Pulmonary artery endothelial cell (primary cell): ENCODE results near the gene KCTD21. TPM values are rescaled to one million over a fixed set of nuclear protein-coding genes. Genes with fewer than 3 reads are reported as not detected.
"Not testable (repeated sequence)": the region's sequence is repeated elsewhere in the genome, so short reads cannot be mapped to it uniquely, and the experiment has no call there.

ENCODE experiments used
- DNase-seq: peaks from one replicate; pipeline ENCODE4 v3.0.0-alpha.2; 2011; ENCODE audit warnings: low read depth, low spot score
- total RNA-seq: library from RNA; depleted of rRNA; stranded (reverse); fragments of >200 nt; gene quantifications from 2 replicates; pipeline ENCODE4 v1.2.3, GENCODE V29; 2014

Gene KCTD21, protein sequence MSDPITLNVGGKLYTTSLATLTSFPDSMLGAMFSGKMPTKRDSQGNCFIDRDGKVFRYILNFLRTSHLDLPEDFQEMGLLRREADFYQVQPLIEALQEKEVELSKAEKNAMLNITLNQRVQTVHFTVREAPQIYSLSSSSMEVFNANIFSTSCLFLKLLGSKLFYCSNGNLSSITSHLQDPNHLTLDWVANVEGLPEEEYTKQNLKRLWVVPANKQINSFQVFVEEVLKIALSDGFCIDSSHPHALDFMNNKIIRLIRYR
- total RNA-seq = 4.4 and 10.7 TPM in 2 replicates

DNA sequence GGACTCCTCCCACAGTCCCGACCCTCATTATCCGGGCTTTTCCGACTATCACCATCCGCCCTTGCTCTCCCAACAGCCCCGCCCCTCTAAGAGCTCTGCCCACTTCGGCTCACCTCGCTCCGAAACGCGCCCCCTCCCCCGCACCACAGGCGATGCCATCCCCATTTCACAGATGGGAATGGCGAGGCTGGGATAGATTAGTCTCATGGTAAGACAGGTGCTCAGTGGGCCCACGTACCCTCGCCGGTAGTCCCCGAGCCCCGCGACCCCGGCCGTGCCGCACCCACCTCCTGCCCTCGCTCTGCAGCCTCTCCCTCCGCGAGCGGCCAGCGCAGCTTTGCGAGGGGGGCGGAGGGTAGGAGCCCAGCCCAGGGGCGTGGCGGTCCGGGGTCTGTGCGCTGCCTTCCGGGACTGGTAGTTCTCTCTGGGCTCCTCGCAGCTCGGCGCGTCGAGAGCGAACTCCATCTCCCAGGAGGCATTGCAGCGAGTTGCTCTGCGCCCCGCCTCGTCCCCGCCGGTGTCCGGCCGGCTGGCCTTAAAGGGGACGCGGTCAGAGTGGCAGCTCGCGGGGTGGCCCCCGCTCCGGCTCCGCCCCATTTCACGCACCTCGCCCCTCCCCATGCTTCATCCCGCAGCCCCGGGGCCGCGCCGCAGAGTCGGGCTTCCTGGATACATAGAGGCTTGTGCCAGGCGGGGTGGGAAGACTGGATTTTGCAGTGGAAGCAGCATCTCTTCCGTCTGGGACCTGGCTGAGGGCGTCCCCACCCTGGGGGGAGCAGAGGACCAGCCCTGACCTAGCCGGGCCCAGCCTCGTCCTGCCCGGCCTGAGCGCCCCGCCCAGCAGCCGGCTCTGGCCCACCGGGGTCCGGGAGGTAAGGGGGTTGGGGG, at the start of gene KCTD21, which contains the start of gene USP35:
KCTD21 (minus strand) TSS at position 341 of the 888 bp plus-strand sequence. CDS start 14,072 bp downstream, outside the sequence.
USP35 (plus strand) TSS at position 634 of the 888 bp plus-strand sequence. CDS start 7,327 bp downstream, outside the sequence.
- peak; percentile 94 for DNase-seq

DNA sequence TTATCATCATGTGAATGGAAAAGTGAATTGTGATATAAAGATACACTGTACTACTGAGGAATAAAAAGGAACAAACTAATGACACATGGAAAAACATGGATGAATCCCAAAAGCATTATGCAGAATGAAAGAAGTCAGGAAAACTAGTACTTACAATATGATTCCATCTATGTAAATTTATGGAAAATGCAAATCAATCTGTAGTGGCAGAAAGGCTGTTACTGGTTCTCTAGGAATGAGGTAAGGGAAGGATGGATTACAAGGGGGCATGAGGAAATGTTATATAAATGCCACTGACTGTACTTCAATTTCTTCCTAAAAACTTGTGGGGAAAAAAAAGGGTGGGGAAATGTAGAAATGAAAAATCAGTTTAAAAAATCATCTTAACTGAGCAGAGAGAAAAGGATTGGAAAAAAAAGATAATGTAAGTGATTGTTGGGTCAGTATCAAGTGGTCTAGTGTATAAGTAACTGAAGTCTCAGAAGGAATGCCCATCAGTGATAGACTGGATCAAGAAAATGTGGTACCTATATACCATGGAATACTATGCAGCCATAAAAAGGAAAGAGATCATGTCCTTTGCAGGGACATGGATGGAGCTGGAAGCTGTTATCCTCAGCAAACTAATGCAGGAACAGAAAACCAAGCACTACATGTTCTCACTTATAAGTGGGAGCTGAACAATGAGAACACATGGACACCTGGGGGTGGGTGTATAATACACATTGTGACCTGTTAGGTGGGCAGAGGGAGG, 49.0 kb upstream of the KCTD21 start:
- DNase-seq = no peak

DNA sequence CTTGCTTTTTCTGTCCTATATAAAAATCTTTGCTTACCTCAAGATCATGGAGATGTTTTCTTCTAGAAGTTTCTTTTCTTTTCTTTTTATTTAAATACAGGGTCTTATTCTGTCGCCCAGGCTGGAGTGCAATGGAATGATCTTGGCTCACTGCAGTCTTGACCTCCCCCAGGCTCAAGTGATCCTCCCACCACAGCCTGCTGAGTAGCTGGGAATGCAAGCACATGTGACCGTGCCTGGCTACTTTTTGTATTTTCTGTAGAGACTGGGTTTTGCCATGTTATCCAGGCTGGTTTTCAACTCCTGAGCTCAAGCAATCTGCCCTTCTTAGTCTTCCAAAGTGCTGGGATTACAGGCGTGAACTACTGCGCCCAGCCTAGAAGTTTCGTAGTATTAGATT, 45.6 kb upstream of the KCTD21 start:
- DNase-seq = no peak

DNA sequence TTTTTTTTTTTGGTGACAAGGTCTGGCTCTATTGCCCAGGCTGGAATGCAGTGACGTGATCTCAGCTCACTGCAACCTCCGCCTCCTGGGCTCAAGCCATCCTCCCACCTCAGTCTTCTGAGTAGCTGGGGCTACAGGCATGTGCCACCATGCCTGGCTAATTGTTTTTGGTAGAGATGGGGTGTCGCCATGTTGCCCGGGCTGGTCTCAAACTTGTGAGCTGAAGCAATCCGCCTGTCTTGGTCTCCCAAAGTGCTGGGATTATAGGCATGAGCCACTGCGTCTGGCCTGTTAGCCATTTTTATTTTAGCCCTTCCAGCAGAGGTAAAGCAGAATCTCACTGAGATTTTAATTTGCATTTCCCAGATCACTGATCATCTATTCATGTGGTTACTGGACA, 44.6 kb upstream of the KCTD21 start:
- not testable (repeated sequence) for DNase-seq

DNA sequence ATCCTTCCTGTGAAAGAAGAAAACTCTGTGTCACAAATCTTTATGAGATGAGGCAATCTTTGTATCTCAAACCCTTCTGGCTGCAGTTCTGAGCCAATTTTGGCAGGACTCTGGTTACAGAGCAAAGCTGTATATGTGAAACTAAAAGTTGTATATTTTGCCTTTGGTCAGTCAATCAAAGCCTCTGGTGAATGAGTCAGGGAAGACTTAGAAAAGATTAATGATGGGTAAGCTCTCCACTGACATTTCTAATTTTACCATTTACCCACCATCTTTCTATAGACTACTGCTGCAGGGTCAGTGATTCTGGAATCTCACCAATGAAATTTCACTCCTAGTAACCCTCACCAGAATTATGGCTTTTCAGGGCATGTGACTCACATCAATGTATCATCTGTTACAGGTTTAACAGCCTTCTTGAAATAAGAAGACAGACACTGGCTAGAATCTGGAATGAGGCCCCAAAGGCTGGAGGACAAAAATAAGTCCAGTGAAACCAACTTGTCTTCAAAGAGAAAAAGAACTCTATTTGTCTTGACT, 43.6 kb upstream of the KCTD21 start:
- DNase-seq = no peak

DNA sequence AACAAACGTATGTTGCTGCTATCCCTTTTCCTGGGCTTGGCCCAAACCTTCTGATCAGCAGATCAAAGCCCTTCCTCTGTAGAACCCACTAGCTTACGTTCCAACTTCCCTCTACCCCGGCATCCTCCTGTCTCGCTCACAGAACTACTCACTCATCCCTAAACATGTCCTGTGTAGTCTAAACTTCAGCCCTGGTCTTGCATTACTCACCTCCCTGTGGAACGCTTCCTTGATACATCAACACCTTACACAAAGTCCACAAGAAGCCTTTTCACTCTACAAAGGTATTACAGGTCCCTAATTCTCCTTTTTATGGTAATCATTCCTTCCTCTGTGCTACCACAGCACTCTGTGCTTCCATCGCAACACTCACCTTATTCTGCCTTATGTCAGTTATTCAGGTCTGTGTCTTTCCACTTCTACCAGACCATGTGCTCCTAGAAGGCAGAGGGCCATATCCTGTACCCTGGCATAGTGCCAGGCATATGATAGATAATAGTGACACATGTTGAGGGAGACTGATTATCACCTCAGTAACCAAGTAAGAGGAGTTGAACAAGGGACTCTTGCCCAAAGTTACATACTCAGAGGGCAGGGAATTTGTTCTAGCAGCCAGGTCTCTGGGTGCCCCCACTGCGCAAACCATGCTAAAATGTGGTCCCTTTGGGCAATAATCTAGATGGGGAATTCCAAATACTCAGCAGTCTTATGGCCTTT, 41.9 kb upstream of the KCTD21 start:
- DNase-seq = no peak

DNA sequence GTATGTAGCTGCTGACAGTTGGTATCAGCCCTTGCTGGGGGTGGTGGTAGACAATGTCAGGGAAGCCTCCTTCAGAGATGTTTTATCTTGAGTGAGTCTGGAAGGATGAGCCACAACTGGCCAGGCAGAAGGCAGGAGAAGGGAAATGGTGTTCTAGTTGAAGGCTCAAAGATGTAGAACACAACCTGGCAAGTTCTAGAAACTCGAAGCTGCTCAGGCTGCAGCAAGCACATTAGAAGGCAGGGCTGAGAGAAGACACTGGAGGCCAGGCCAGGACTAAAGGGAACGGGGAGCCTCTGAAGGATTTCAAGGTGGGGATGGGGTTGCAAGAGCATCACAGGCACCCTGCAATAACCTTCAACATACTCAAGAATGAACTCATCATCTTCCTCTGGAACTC, 40.7 kb upstream of the KCTD21 start:
- DNase-seq = no peak

DNA sequence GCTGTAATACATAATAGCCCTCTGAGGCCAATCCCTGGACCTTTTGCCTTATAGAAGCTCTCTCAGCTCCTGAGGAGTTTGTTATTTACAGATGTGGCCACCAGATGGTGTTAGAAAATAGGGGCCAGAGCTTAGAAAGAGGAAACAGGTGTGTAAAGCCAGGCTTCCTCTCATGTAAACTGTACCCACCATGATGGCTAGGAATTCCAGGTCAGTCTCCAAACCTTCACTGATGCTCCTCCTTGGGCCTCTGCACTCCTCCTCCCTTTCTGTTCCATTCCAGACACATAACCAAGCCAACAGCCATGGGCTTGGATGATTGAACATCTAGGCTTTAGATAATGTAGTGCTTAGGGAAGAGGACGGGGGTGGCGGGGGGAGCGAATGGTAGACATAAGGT, 40.0 kb upstream of the KCTD21 start:
- peak; percentile 36 for DNase-seq

DNA sequence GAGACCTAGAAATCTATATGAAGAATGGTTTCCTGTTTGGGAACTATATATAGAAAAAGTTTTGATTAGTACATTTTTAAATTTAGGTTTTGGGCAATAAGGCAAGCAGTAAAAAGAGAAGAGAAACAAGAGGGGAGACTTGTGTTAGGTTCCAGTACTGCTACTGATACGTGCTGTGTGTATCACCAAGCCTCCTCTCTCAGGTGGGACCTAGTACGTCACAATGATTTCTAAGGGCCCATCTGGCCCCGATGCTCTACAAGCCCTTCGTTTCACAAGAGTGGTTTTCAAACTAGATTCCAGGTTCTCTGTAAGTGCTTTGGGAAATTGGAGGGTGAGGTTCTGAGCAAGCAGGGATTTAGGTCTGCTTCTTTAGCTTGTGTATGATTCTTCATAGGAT, 39.5 kb upstream of the KCTD21 start:
- DNase-seq = no peak

DNA sequence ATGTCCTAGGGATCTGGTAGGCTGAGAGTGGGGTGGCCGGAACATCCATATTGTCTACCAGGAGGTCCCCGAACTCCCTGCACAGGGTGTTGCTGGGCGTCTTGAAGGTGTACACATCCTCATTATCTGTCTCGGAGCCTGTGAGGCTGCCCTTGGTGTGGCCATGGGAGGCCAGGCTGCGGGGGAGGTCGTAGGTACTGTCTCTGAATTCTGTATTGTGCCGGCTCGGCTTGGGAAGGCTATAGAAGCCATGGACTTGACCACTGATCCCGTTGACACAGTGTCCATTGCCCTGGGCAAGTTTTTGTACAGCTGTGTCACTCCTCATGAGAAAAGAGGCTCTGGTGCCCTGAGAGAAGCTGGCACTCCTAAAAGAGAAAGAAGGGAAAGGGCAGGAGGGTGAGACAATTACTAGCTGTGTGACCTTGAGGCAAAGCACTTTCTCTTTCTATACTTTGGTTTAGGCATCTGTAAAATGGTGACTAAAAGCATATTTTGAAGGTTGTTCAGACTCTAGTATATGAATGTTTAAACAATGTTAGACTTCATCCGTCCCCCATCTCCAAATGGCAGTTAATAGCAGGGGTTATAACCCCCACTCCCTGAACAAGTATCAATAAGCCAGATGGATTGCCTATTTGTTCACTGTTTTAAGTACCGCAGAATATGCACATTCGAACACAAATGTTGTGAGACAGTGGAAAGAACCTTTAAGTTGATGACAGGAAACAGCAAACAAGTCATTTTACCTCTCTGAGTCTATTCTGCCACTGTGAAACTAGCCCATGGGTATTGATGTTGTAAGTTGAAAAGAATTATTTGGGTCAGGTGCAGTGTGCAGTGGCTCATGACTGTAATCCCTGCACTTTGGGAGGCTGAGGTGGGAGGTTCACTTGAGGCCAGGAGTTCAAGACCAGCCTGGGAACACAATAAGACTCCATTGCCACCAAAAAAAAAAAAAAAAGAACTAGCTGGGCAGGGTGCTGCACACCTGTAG, 38.6 kb upstream of the KCTD21 start:
- no peak for DNase-seq

DNA sequence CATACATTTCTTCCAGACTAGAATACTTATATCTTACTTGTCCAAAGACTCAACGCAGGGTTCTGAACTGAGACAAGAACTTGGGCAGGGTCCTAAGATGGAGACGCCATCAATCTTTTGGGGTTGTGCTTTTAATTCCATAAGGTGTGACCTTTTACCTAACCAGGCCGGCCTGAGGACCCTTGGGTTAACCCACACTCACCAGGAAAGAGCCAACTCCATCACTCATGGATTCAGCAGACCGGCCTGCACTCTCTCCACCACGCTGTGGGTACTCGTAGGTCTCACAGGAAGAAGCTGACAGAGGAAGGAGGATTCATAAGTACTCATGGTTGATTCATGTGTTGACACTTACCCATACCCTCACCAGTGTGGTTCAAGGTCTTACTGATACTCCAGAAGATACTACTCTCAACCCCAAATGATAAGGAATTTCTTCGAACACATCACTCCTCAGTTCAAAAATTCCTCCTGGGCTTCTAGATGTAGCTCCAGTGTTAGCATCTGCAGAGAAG, 36.5 kb upstream of the KCTD21 start:
- DNase-seq = no peak

DNA sequence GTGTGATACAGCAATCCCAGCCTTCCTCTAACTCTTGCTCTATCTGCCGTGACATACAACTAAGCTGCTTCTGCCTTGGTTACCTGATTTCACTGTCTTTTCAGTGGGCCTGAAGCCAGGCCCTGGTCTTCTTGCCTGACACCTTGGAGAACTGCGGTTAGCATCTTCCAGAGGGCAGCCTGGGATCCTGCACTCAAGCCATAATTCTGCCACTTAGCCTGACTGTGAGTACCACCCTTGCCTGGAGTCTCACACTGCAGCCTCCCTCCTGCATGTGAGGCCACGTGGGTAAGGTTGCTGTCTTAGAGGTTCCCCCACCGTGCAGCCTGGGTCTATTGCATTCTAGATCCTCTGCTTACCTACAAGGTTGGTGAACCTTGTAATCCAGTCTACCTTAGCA, 36.1 kb upstream of the KCTD21 start:
- DNase-seq = no peak

DNA sequence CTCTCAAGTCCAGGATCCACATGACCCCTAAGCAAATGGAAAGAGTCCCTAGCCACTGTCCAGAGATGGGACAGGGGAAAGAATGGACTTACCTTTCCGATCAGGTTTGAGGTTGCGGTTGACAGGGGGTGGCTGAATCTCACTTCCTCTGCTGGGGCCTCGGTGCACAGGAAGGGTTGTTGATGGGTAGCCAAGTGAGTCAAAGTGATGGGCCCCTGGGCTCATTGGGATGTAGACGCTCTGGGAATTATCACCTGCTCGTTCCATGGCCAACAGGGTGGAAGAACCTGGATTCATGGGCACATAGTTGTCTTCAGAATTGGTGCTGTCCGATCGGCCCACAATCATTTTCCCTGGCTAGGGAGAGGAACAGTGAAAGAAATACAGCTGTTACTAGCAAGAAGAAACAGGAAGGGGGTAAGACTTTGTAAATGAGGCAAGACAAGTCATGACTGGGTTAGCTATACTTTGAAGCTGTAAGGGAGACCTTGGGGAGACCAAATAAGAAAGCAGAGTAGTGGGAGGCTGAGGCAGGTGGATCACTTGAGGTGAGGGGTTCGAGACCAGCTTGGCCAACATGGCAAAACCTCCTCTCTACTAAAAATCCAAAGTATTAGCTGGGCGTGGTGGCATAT, 35.0 kb upstream of the KCTD21 start:
- no peak for DNase-seq

DNA sequence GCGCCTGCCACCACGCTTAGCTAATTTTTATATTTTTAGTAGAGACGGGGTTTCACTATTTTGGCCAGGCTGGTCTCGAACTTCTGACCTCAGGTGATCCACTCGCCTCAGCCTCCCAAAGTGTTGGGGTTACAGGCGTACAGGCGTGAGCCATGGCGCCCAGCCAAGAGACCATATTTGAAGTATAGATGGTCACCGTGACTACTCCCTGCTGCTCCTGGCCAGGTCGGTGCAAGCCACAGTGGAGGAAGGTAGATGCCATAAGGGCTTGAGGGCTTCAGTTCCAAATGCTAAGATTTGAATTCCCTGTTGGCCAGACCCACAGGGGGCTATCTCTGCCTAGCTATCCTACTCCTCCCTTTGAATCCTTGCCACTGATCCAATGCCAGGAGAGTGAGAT, 34.3 kb upstream of the KCTD21 start:
- not testable (repeated sequence) for DNase-seq

DNA sequence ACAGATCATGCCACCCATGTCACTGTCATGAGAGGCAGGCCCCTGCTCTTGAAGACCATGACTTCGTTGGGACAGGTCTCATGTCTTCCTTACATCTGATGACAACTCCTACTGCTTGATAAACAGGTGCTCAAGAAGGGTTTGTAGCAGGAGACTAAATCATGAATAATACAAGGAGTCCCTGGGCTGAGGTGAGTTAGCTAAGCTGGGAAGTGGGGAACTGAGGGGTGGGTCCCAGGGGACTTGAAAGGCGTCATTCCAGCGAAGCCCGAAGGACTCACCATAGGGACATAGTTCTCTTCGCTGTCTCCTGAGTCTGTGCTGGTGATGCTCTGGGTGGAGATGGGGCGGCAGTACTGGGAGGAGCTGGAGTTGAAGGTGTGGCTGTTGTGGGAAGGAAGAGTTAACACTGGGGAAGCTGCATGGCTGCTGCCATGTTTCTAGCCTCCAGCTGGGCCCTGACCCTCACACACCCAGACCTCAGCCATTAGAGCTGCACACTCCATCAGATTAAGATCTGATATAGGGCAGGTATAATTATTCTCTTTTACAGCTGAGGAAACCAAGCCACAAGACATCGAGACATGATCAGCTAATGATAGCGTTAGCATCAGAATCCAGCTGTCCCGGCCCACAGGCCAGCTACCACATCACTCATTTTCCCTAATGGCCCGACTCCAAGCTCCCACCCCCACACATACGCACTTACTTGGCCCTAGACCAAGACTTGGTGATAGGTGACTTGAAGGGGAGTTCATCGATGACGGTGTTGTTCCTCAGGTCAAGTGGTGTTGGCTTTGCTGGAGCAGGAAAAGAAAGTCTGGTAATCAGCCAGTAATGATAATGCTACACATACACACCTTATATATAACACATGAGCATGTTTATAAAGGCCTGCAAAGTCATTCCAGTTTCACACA, 33.2 kb upstream of the KCTD21 start:
- DNase-seq = no peak

DNA sequence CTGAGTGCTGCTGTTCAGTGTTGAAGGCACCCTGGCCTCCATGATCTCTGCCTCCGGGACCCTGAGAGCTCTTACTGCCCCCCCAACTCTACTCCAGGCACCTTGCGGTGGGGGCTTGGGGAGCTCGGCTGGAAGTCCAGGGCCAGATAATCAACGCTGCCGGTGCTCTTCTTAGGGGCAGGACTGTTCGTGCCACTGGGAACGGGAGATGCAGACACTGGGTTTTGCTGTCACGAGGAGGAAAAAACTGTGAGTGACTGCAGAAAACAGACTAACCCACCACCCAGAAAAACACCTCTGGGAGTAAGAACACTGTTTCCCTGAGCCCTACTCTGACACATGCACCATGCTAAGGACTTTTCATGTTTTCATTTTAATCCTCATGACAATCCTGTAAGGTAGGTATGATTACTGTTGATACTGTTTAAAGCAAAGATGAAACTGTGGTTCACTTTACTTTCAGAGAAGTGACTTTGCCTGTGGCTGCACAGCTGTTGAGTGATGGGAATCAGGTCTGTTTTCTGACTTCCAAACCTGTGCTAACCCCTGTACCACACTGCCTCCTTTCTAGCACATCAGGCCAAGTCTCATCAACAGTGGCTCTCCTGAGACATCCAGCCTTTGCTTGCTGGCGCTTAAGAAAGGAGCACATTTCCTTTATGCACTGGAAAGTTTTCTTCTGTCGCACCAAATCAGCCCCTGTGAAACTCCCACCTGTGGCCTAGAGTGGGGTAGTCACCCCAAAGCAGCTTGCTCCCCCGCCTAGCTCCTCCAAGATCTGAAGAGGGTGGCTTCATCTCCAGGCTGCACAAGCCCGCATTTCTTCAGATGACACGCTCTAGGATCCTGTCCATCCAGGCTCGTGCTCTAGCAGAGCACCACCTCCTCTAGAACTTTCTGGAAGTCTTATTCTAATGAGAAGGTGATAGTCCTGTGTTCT, 32.1 kb upstream of the KCTD21 start:
- DNase-seq = no peak
